RWPE2 (cell line): ENCODE results near the gene XAB2.

ENCODE experiments used
- ATAC-seq: fragments of 200-7000 bp; cut with Tn5 transposase; 3 replicates; pipeline ENCODE4 v1.9.1; 2021; ENCODE audit warnings: low read depth
- DNase-seq: peaks from one replicate; pipeline ENCODE4 v3.0.0-alpha.2; 2020; ENCODE audit warnings: low spot score
- H3K27ac ChIP-seq: fragments of 450-650 bp; 2 replicates; pipeline ENCODE4 v1.5.1; 2017; ENCODE audit warnings: mild to moderate bottlenecking; ENCODE audit not compliant: poor library complexity, severe bottlenecking
- H3K27me3 ChIP-seq: fragments of 250-450 bp; sonication (Bioruptor Pico); 2 replicates; pipeline ENCODE4 v1.5.1; 2021; ENCODE audit warnings: mild to moderate bottlenecking, moderate library complexity; ENCODE audit not compliant: insufficient read depth, poor library complexity, severe bottlenecking
- H3K36me3 ChIP-seq: fragments of 250-450 bp; sonication (Bioruptor Pico); 2 replicates; pipeline ENCODE4 v1.5.1; 2020; ENCODE audit warnings: low read depth, mild to moderate bottlenecking, moderate library complexity
- H3K4me1 ChIP-seq: fragments of 250-450 bp; sonication (Bioruptor Pico); 2 replicates; pipeline ENCODE4 v1.5.1; 2021; ENCODE audit warnings: mild to moderate bottlenecking, moderate library complexity; ENCODE audit not compliant: insufficient read depth, poor library complexity, severe bottlenecking
- H3K4me3 ChIP-seq: fragments of 250-450 bp; sonication (Bioruptor Pico); 2 replicates; pipeline ENCODE4 v1.5.1; 2021; ENCODE audit warnings: mild to moderate bottlenecking, moderate library complexity; ENCODE audit not compliant: severe bottlenecking
- H3K9me3 ChIP-seq: fragments of 250-450 bp; sonication (Bioruptor Pico); 2 replicates; pipeline ENCODE4 v1.5.1; 2021; ENCODE audit warnings: mild to moderate bottlenecking, moderate library complexity; ENCODE audit not compliant: severe bottlenecking
- CTCF ChIP-seq: fragments of 450-650 bp; IDR thresholded peaks from one replicate; pipeline ENCODE4 v1.5.1; 2017; ENCODE audit warnings: mild to moderate bottlenecking, moderate library complexity; ENCODE audit not compliant: poor library complexity, severe bottlenecking

The XAB2 gene

GRCh38 chr19:7618771-7619510 lies 10.4 kb downstream of the XAB2 start:
- no peak for DNase-seq
- Histone ChIP-seq H3K36me3 (peaks cover 26% of the 10 kb centered on the region), H3K27me3 (no peaks in the 10 kb centered on the region), H3K4me3 (no peak overlapping the region), H3K9me3 (no peaks in the 10 kb centered on the region), H3K4me1 (no peaks in the 10 kb centered on the region), H3K27ac (peak overlapping the region; percentile 48)
- TF ChIP-seq CTCF: no peak
- peak; percentile 40 for ATAC-seq

DNA sequence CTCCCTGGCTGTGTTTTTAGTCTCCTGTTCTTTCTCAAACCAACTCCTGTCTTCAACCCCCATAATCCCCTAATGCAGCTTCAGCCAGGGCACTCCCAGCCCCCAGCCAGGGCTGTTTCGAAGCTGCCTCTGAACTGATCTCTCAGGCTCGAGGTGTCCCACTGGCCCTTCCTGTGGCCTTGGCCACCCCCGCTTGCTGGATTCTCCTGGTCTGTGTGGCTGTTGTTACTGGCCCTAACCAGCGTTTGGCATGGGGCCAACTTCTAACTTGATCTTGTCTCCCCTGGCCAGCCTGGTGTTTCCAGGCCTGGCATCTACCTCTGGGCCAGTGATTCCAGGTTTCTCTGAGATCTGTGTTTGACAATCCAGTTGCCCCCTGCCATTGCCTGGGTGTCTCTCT lies 11.0 kb downstream of the XAB2 start:
- H3K4me1 ChIP-seq: no peaks in the 10 kb centered on the region
- peaks cover 26% of the 10 kb centered on the region for H3K36me3 ChIP-seq
- no peak overlapping the region for H3K4me3 ChIP-seq
- TF ChIP-seq CTCF: no peak
- DNase-seq: no peak
- H3K27ac ChIP-seq: peak overlapping the region; percentile 48
- ATAC-seq: peak; percentile 7; the same call in 2 of the 3 replicates
- no peaks in the 10 kb centered on the region for H3K9me3 ChIP-seq
- H3K27me3 ChIP-seq: no peaks in the 10 kb centered on the region

DNA sequence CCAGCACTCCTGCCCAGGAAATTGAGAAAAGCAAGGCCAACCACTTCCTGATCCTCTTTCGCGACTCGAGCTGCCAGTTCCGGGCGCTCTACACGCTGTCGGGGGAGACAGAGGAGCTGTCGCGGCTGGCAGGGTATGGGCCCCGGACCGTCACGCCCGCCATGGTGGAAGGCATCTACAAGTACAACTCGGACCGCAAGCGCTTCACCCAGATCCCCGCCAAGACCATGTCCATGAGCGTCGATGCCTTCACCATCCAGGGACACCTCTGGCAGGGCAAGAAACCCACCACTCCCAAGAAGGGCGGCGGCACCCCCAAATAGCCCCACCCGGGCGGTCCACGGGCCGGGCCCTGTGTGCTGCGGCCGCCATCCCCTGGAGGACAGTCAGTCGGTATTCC lies 11.6 kb downstream of the XAB2 start:
- no peak overlapping the region for H3K27ac ChIP-seq
- TF ChIP-seq CTCF: no peak
- no peaks in the 10 kb centered on the region for H3K9me3 ChIP-seq
- DNase-seq (no peak), ATAC-seq (no peak)
- H3K4me1 ChIP-seq: no peaks in the 10 kb centered on the region
- H3K27me3 ChIP-seq: no peaks in the 10 kb centered on the region
- H3K4me3 ChIP-seq: no peak overlapping the region
- H3K36me3 ChIP-seq: peaks cover 21% of the 10 kb centered on the region

DNA sequence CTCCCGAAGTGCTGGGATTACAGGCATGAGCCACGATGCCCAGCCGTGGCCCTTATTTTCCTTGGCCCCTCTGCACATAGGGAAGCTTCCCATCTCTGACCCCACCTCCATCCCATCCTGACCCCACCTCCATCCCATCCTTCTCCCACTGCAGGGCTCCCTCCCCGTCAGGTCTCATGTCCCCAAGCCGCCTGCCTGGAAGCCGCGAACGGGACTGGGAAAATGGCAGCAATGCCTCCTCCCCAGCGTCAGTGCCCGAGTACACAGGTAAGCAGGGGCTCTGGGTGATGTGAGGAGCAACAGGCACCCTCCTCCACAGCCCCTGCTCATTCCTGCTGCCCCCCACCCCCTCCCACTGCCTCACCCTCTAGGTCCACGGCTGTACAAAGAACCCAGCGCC lies 12.2 kb downstream of the XAB2 start:
- Histone ChIP-seq H3K4me1 (no peaks in the 10 kb centered on the region), H3K27me3 (no peaks in the 10 kb centered on the region), H3K9me3 (no peaks in the 10 kb centered on the region), H3K27ac (no peak overlapping the region), H3K4me3 (no peak overlapping the region), H3K36me3 (peaks cover 16% of the 10 kb centered on the region)
- no peak for ATAC-seq
- no peak for DNase-seq
- no peak for TF ChIP-seq CTCF
